K562 (cell line): ENCODE data around the gene RNPEPL1. TPM values are rescaled to one million over a fixed set of nuclear protein-coding genes. Genes with fewer than 3 reads are reported as not detected.

Experiments used
- ATAC-seq: fragments of 200-7000 bp; cut with Tn5 transposase; 3 replicates; pipeline ENCODE4 v1.9.1; 2020; ENCODE audit warnings: moderate library complexity
- BruUV-seq: library from RNA; stranded (reverse); fragments of 400-500 nt; replicated peaks from 2 replicates; lab custom pipeline; 2021; lab: Mats Ljungman, UMichigan
- CTCF ChIA-PET: fragments of 300-600 bp; formaldehyde crosslinking; extraction: SDS; loops from one replicate; lab custom pipeline; 2021; ENCODE audit warnings: low intra/inter-chr PET ratio; lab: Yijun Ruan, JAX
- POLR2A ChIA-PET: fragments of 300-600, 350-650 bp; sonication (Branson Sonifier 250); formaldehyde crosslinking; extraction: SDS; loops from one replicate; lab custom pipeline; 2021; ENCODE audit warnings: antibody characterized with exemption, inconsistent platforms; lab: Yijun Ruan, JAX
- DNase-seq, 4 experiments: peaks; one replicate each; pipeline versions ENCODE4 v3.0.0 to v3.0.0-alpha.2; 2011 to 2018; ENCODE audit warnings: low spot score in 3 of 4, mixed read lengths in 3 of 4; ENCODE audit errors: extremely low read depth in 1 of 4
- FAIRE-seq: peaks from 2 replicates; lab custom pipeline; 2011; peaks lifted over from hg19 to GRCh38; lab: Jason Lieb, UNC
- H2AFZ ChIP-seq: 2 replicates; pipeline ENCODE4 v1.6.0; 2011; ENCODE audit warnings: low read depth, low read length, control low read depth, inconsistent platforms
- H3K27ac ChIP-seq: fragments of 200-600 bp; 3 replicates; pipeline ENCODE4 v1.8.0; 2011; ENCODE audit warnings: low read depth, mild to moderate bottlenecking, control low read depth, inconsistent platforms, low read length, moderate library complexity, mixed read lengths; ENCODE audit errors: extremely low read depth
- H3K27me3 ChIP-seq, 2 experiments: fragments of 300-600 bp in 1 of 2; 2 replicates in 1 of 2; 3 replicates in 1 of 2; pipeline versions ENCODE4 v1.6.0 to v1.8.0; 2011; ENCODE audit warnings: inconsistent platforms in 2 of 2, low read length in 2 of 2, mild to moderate bottlenecking in 1 of 2, mixed read lengths in 1 of 2, moderate library complexity in 1 of 2; ENCODE audit not compliant: control insufficient read depth in 2 of 2, insufficient read depth in 2 of 2
- H3K36me3 ChIP-seq: fragments of 300-600 bp; 3 replicates; pipeline ENCODE4 v1.8.0; 2011; ENCODE audit warnings: mild to moderate bottlenecking, low read length, inconsistent platforms; ENCODE audit not compliant: control insufficient read depth, insufficient read depth
- H3K4me1 ChIP-seq, 2 experiments: fragments of 200-600 bp in 1 of 2; replicated peaks in 1 of 2; 2 replicates in 1 of 2; 3 replicates in 1 of 2; pipeline versions ENCODE4 v1.5.1 to v1.8.0; 2011; ENCODE audit warnings: inconsistent platforms in 2 of 2, low read length in 2 of 2, mild to moderate bottlenecking in 1 of 2, mixed read lengths in 1 of 2, moderate library complexity in 1 of 2; ENCODE audit not compliant: control insufficient read depth in 2 of 2, insufficient read depth in 2 of 2
- H3K4me2 ChIP-seq: 2 replicates; pipeline ENCODE4 v1.6.1; 2011; ENCODE audit warnings: low read length, control low read depth, inconsistent platforms, mixed read lengths; ENCODE audit not compliant: insufficient read depth
- H3K4me3 ChIP-seq: fragments of 200-600 bp; sonication (generic), shearing (Covaris generic); 2 replicates; pipeline ENCODE4 v1.5.1; 2016; ENCODE audit warnings: control low read depth, inconsistent platforms
- H3K79me2 ChIP-seq: fragments of 200-600 bp; 3 replicates; pipeline ENCODE4 v1.8.0; 2011; ENCODE audit warnings: low read length, inconsistent platforms; ENCODE audit not compliant: control insufficient read depth, insufficient read depth
- H3K9ac ChIP-seq, 2 experiments: 2 replicates each; pipeline versions ENCODE4 v1.6.0 to v1.6.1; 2011; ENCODE audit warnings: low read depth in 2 of 2, low read length in 2 of 2, control low read depth in 1 of 2, inconsistent platforms in 1 of 2, mild to moderate bottlenecking in 1 of 2, mixed read lengths in 1 of 2; ENCODE audit not compliant: insufficient read depth in 1 of 2
- H3K9me1 ChIP-seq: one replicate; pipeline ENCODE4 v1.6.0; 2011; ENCODE audit warnings: inconsistent platforms, mild to moderate bottlenecking, low read length, moderate library complexity; ENCODE audit not compliant: control insufficient read depth, insufficient read depth
- H3K9me3 ChIP-seq: replicated peaks from 2 replicates; pipeline ENCODE4 v1.5.1; 2011; ENCODE audit warnings: low read depth, low read length, inconsistent platforms; ENCODE audit not compliant: control insufficient read depth, insufficient read depth
- H4K20me1 ChIP-seq: replicated peaks from 2 replicates; pipeline ENCODE4 v1.6.1; 2011; ENCODE audit warnings: low read length, inconsistent platforms, mixed read lengths; ENCODE audit not compliant: control insufficient read depth, insufficient read depth
- DACH1 ChIP-seq: fragments of 450-650 bp; IDR thresholded peaks from 2 replicates; pipeline ENCODE4 v1.6.1; 2018; ENCODE audit not compliant: partially characterized antibody
- FOXJ2 ChIP-seq: fragments of 200-800 bp; sonication (Bioruptor generic); IDR thresholded peaks from 2 replicates; pipeline ENCODE4 v1.6.1; 2016; ENCODE audit warnings: missing genetic modification characterization, missing compliant biosample characterization
- MTA1 ChIP-seq: fragments of 450-650 bp; IDR thresholded peaks from 2 replicates; pipeline ENCODE4 v1.6.1; 2017; ENCODE audit warnings: borderline replicate concordance
- RAD51 ChIP-seq: fragments of 450-650 bp; IDR thresholded peaks from 2 replicates; pipeline ENCODE4 v1.7.1; 2016; ENCODE audit warnings: low read depth, mild to moderate bottlenecking, borderline replicate concordance
- RBM17 ChIP-seq: fragments of 200-400 bp; formaldehyde crosslinking; IDR thresholded peaks from 2 replicates; pipeline ENCODE4 v1.6.1; 2017; ENCODE audit warnings: low read depth, mild to moderate bottlenecking, low read length, borderline replicate concordance
- SIRT6 ChIP-seq: IDR thresholded peaks from one replicate; pipeline ENCODE4 v1.6.1; 2012; ENCODE audit warnings: low read depth, mild to moderate bottlenecking, control low read depth, inconsistent platforms, low read length, moderate library complexity
- SNRNP70 ChIP-seq: fragments of 200-400 bp; formaldehyde crosslinking; optimal IDR thresholded peaks from 2 replicates; pipeline ENCODE3; 2017; ENCODE audit warnings: low read depth, low read length
- ZNF583 ChIP-seq: fragments of 250-450 bp; sonication (Bioruptor Pico); IDR thresholded peaks from 2 replicates; pipeline ENCODE4 v1.4.0; 2020
- ZNF717 ChIP-seq: fragments of 250-450 bp; sonication (Bioruptor Pico); IDR thresholded peaks from 2 replicates; pipeline ENCODE4 v1.5.0; 2021
- WGBS: fragments of 100-300 bp; shearing (Covaris generic); methylation state at CpG from one replicate; pipeline ENCODE4 v1.1.6; 2016; ENCODE audit warnings: low coverage, mixed read lengths; ENCODE audit not compliant: insufficient coverage; ENCODE audit errors: missing lambda C conversion rate; 5-methylcytosine and 5-hydroxymethylcytosine counted together
- in situ Hi-C: fragments of 300-500 bp; cut with MboI; formaldehyde crosslinking; loops from 4 replicates; pipeline ENCODE4 v1.15.0; 2018; ENCODE audit warnings: inconsistent platforms, mixed read lengths
- intact Hi-C: fragments of 100-400 bp; cut with micrococcal nuclease; formaldehyde crosslinking; loops from 2 replicates; pipeline ENCODE4 v1.14.2; 2022
- polyA plus RNA-seq, 8 experiments: library from polyadenylated mRNA; depleted of rRNA in 4 of 8; stranded (reverse) in 5 of 8; unstranded in 3 of 8; fragments of >200 nt; fragmentation: Nextera tagmentation in 2 of 8; fragmentation: Illumina TruSeq in 1 of 8; extraction: Ambion mirVana in 2 of 8; extraction: Trizol in 1 of 8; gene quantifications; 2 replicates each; pipeline versions ENCODE4 v1.2.1 to v1.2.3, GENCODE V29; 2011 to 2014; ENCODE audit warnings: inconsistent platforms in 1 of 8, missing spikeins in 1 of 8
- total RNA-seq, 7 experiments: library from RNA; depleted of rRNA in 6 of 7; stranded (reverse); fragments of >200 nt in 6 of 7; fragmentation: Illumina TruSeq in 2 of 7; extraction: Trizol in 2 of 7; gene quantifications; 2 replicates each; pipeline versions ENCODE4 v1.2.1 to v1.2.3, GENCODE V29; 2011 to 2021; ENCODE audit warnings: low replicate concordance in 1 of 7
- TF ChIP-seq, protein P1 (sequence below): fragments of 250-450 bp; sonication (Bioruptor Pico); IDR thresholded peaks from 2 replicates; pipeline ENCODE4 v1.8.0; 2022; ENCODE audit warnings: moderate library complexity, mild to moderate bottlenecking, inconsistent platforms
- TF ChIP-seq, protein P2 (sequence below): fragments of 250-450 bp; sonication (Bioruptor Pico); IDR thresholded peaks from 2 replicates; pipeline ENCODE4 v1.9.0; 2021; ENCODE audit warnings: mild to moderate bottlenecking, inconsistent platforms

Gene RNPEPL1
- total and polyA plus RNA-seq, 9 of the 15 experiments (the other 6 are each of a cell fraction or from before 2014, with no cell fraction given): 0.07 to 38.7 (median 5.6) TPM

DNA sequence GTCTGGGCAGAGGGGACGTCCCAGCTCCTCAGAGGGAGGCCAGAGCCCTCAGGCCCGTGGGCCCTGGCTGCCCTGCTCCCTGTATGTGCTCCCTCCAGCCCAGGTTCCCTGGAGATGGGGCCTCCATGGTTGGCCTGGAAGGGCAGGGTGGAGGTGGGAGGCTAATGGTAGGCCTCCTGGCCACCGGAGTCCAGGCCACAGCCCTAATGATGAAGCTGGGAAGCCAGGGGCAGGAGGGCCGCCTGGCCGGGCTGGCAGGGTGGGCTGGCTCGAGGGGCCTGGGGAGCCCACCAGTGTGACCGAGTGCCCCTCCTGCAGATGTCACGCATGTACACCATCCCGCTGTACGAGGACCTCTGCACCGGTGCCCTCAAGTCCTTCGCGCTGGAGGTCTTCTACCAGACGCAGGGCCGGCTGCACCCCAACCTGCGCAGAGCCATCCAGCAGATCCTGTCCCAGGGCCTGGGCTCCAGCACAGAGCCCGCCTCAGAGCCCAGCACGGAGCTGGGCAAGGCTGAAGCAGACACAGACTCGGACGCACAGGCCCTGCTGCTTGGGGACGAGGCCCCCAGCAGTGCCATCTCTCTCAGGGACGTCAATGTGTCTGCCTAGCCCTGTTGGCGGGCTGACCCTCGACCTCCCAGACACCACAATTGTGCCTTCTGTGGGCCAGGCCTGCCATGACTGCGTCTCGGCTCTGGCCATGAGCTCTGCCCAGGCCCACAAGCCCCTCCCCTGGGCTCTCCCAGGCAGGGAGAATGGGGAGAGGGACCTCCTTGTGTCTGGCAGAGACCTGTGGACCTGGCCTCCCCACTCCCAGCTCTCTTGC lies 9.2 kb downstream of the RNPEPL1 start:
- TF ChIP-seq DACH1 (no peak), MTA1 (no peak)
- ChIA-PET POLR2A (interaction anchor here (1.1 kb wide), 1 partner anchor 12 kb away, joined by 3 read pairs; no protein-coding TSS in a partner anchor), CTCF (no interaction called here)
- ATAC-seq (no peak), FAIRE-seq (no peak), DNase-seq (no peak)
- intact Hi-C loops: no loop called here
- no TSS peak for BruUV-seq
- H4K20me1 ChIP-seq: no peaks in the 10 kb centered on the region; the same call in 1 of the 2 replicates
- H3K4me3 ChIP-seq: no peak overlapping the region
- peaks cover 32% of the 10 kb centered on the region; the same call in 2 of the 3 replicates for H3K36me3 ChIP-seq
- H3K9ac ChIP-seq: no peak overlapping the region; a peak in 1 of 4 replicates
- H3K79me2 ChIP-seq: peaks cover 15% of the 10 kb centered on the region
- peaks cover 22 to 34% of the 10 kb centered on the region in 2 experiments for H3K4me1 ChIP-seq
- H3K27me3 ChIP-seq: no peaks in the 10 kb centered on the region
- in situ Hi-C loops: no loop called here
- peaks cover 8% of the 10 kb centered on the region for H3K9me1 ChIP-seq
- 88% methylated on average over 12 of the region's 26 CpGs for WGBS
- no peak overlapping the region for H2AFZ ChIP-seq
- no peak overlapping the region for H3K27ac ChIP-seq
- H3K4me2 ChIP-seq: no peak overlapping the region
- no peaks in the 10 kb centered on the region for H3K9me3 ChIP-seq

DNA sequence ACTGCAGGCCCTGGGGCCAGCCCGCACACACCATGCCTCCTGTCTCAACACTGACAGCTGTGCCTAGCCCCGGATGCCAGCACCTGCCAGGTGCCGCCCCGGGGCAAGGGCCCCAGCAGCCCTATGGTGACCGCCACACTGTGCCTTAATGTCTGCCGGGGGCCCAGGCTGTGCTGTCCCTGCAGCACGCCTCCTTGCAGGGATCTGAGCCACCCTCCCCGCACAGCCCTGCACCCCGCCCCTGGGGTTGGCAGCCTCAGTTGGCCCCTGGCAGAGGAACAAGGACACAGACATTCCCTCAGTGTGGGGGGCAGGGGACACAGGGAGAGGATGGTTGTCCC lies 9.8 kb downstream of the RNPEPL1 start:
- Histone ChIP-seq H3K27me3 (no peaks in the 10 kb centered on the region), H2AFZ (no peak overlapping the region), H3K79me2 (peaks cover 20% of the 10 kb centered on the region), H3K9ac (peak overlapping the region in 1 of 2 experiments; percentile 58; a peak in 1 of 4 replicates), H3K36me3 (peaks cover 35% of the 10 kb centered on the region; the same call in 2 of the 3 replicates), H4K20me1 (no peaks in the 10 kb centered on the region; the same call in 1 of the 2 replicates), H3K9me1 (peaks cover 8% of the 10 kb centered on the region), H3K4me3 (no peak overlapping the region), H3K4me2 (no peak overlapping the region), H3K4me1 (peaks cover 28 to 32% of the 10 kb centered on the region in 2 experiments), H3K27ac (no peak overlapping the region), H3K9me3 (no peaks in the 10 kb centered on the region)
- FAIRE-seq (no peak), ATAC-seq (no peak), DNase-seq (no peak)
- BruUV-seq: no TSS peak
- in situ Hi-C loops (no loop called here), intact Hi-C loops (no loop called here)
- POLR2A ChIA-PET: interaction anchor here (1.1 kb wide), 1 partner anchor 12 kb away, joined by 3 read pairs; no protein-coding TSS in a partner anchor
- WGBS: no CpG with 5 or more reads among the region's 9 CpGs
- CTCF ChIA-PET: no interaction called here
- no peak for TF ChIP-seq RAD51
- TF ChIP-seq SIRT6: no peak
- no peak for TF ChIP-seq SNRNP70
- no peak for TF ChIP-seq ZNF583
- TF ChIP-seq ZNF717 (CRISPR knock-in tag): no peak
- TF ChIP-seq FOXJ2 (tag): no peak
- no peak for TF ChIP-seq RBM17
- TF ChIP-seq, protein P1, sequence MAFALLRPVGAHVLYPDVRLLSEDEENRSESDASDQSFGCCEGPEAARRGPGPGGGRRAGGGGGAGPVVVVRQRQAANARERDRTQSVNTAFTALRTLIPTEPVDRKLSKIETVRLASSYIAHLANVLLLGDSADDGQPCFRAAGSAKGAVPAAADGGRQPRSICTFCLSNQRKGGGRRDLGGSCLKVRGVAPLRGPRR (CRISPR knock-in tag): no peak
- TF ChIP-seq, protein P2, sequence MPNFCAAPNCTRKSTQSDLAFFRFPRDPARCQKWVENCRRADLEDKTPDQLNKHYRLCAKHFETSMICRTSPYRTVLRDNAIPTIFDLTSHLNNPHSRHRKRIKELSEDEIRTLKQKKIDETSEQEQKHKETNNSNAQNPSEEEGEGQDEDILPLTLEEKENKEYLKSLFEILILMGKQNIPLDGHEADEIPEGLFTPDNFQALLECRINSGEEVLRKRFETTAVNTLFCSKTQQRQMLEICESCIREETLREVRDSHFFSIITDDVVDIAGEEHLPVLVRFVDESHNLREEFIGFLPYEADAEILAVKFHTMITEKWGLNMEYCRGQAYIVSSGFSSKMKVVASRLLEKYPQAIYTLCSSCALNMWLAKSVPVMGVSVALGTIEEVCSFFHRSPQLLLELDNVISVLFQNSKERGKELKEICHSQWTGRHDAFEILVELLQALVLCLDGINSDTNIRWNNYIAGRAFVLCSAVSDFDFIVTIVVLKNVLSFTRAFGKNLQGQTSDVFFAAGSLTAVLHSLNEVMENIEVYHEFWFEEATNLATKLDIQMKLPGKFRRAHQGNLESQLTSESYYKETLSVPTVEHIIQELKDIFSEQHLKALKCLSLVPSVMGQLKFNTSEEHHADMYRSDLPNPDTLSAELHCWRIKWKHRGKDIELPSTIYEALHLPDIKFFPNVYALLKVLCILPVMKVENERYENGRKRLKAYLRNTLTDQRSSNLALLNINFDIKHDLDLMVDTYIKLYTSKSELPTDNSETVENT (CRISPR knock-in tag): no peak
